ENCODE results near the gene RAB14.
A peak's percentile ranks its signal among the peaks of the same experiment; 100 is the strongest.

The RAB14 gene

DNA sequence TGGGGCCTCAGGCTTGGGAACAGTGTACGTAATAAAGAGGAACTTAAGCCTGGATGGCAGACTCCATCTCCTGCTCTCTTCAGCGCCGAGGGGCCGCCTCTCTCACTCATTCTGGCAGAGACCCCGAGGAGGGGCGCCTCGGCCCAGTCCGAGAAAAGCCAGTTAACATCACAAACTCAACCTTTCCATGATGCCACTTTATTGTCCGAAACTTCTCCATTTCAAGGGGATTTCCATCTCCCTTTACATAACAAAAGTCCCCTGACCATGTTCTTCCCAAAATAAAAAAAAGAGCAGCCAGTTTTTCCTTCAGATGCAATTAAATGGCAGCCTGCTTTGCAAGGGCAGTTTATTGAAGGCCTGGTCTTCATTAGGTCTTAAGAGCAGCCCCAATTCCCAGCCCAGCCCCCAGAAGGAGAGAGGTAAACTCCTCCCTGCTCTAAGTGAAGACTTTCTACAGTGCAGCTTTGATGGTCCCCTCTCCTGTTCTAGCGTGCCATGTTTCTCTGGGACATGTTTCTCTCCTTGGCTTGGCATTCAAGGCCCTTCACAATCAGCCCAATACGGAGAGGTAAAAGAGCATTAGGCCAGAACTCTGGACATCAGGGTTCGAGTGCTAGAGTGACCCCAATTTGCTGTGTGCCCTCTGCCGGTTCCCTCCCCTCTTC, 19.5 kb upstream of the RAB14 start:
- no peak for DNase-seq

DNA sequence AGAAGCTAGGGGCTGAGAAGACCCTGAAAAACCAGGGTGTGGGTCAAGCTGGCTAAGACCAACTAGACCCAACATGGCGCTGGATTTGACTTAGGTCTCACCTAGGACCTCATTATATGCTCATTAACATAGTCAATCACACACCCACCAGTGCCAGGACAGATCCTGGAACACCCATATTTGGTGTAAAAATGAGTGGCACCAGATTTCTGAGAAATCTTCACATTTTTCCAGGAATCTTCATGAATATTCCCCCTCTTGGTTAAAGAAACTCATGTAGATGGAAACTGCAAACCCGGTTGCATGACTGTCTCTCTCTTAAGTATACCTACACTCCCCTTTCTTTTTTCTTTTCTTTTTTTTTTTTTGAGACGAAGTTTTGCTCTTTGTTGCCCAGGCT, 17.9 kb upstream of the RAB14 start:
- intact Hi-C loops (cut with DNase I) = no loop called here
- no peak for DNase-seq

More for the DNA sequence above, 19.5 kb upstream of the RAB14 start:
- intact Hi-C loops (cut with DNase I) = no loop called here

DNA sequence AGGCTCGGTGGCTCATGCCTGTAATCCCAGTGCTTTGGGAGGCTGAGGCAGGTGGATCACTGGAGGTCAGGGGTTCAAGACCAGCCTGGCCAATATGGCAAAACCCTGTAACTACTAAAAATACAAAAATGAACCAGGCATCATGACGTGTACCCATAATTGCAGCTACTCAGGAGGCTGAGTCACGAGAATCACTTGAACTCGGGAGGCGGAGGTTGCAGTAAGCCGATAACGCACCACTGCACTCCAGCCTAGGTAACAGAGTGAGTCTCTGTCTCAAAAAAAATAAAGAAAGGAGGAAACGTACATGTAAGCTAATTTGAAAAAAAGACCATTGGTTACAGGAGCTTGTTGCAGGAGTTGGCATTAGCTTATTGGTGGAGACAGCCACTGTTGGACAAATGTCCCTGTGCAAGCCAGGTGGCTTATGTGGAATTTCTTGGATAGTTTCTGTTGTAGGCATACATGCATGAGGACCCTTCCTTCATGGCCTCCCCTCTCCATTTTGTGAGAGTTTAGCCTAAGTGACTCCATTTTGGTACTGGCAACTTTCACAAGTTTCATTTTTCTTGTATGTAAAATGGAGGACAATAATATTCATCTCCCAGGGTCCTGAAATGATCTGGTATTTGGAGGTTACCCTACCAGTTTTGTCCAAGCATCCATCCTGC, 16.8 kb upstream of the RAB14 start:
- intact Hi-C loops (cut with DNase I) = no loop called here
- no peak for DNase-seq

DNA sequence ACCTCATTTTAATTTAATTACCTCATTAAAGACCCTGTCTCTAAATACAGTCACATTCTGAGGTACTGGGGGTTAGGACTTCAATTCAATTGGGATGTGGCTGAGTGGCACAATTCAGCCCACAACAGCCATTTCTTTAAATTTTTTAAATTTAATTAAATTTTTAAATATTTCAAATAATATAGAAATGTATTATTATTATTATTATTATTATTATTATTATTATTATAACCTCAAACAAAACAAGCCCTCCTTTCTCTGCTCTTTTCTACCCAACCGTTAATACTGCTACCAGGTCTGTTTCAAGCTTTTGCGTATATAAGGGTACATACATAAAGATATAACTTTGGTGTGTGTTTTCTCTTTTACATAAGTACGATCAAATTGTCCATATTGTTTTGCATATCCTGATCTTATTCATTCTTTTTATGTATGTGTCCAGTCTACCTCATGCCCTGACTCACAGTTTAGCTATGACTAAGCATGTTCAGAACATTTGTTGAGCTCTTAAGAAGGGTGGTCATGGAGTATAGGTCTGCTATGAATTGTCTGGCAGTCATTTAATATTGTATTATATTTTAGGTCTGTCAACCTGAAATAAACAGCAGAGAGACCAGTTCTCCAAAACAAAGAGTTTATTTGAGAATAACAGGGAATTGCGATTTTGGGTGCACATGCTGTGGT, 16.1 kb upstream of the RAB14 start:
- intact Hi-C loops (cut with DNase I) = no loop called here
- no peak for DNase-seq

DNA sequence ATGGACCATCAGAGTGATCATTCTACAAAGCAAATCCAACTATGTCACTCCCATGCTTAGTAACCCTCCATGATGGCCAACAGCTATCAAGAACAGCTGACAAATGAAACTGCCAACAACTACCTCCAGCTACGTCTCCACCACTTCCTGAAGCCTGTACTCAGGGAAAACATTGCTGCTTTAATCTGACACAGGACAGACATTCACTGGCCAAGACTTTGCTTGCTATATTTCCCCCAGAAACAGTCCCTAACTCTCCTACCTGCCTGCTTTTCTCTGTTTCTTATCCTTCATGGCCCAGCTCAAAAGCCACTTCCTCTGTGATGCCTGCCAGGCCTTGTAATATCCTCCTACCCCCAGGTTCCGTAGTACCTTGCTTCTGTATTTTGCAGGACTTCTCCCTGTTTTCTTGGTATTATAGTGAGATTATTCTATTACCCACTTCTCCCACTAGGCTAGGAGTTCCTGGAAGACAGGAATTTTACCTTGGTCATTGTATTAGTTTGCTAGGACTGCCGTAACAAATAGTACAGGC, 14.7 kb upstream of the RAB14 start:
- no peak for DNase-seq
- intact Hi-C loops (cut with DNase I) = no loop called here

DNA sequence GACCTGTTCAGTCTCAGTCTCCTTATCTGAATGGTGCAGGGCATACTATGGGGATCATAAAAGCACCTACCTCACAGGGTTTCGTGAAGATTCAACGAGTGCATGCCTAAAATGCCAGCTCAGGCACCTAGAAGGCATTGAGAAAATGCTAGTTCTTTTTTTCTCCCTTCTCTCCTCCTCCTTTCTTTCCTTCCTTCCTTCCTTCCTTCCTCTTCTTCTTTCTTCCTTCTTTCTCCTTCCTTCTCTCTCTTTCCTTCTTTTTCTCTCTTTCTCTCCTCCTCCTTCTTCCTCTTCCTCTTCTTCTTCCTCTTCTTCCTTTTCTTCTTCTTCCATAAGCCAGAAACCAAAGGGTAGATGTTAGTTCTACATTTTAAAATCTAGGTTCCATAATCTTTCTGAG, 12.3 kb upstream of the RAB14 start:
- intact Hi-C loops (cut with DNase I) = loop anchor here (5.0 kb wide), 1 partner anchor 48 kb away; no protein-coding TSS in a partner anchor
- no peak for DNase-seq

DNA sequence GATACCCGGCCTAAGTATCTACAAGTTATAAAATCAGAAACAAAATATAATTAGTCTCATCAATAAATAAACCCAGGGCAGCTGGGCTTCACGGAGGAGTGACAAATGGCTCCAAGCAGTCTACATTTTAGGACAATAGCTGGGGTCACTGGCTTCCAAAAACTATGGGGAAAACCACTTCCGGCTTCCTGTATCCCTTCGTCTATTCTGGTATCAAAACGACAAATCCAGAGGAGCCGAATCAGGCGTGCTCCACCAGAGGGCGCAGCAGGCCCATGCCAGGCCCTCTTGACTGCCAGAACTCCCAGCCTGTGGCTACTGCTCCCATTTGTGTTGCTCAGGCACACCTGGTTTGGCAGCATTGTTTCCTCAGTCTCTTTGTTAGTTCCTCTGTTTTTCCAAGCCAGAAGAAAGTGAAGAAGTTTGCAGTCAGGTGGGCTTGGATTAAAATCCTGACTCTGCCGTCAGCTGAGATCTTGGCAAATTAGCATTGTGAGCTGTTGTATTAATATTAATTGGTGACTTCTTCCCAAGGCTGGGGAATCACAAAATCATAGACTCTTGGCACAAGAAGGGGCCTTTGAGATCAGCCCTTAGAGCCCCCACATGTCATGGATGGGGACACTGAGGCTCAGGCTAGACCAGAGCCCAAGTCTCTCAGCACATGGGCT, 11.6 kb upstream of the RAB14 start:
- intact Hi-C loops (cut with DNase I) = loop anchor here (1.0 to 5.0 kb wide), 4 partner anchors 49 to 187 kb away; no protein-coding TSS in a partner anchor
- peak; percentile 80 to 99 (median 94) for DNase-seq

DNA sequence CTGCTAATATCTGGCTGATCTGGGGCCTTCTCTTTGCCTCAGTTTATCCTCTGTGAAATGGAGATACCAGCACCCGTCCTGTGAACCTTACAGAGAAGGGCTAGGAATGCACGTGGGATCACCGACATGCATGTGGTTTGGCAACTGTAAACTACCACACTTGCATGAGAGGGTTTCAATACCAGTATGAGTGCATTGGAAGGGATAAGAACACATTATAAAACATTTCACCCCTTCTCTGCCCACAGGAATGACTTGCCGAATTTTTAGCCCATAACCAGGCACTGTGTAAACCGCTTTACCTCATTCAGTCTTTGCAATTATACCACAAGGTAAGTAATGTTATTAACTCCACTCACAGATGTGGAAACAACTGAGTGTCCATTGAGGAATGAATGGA, 8.9 kb upstream of the RAB14 start:
- intact Hi-C loops (cut with DNase I) = loop anchor here (5.0 kb wide), 1 partner anchor 52 kb away; no protein-coding TSS in a partner anchor

DNA sequence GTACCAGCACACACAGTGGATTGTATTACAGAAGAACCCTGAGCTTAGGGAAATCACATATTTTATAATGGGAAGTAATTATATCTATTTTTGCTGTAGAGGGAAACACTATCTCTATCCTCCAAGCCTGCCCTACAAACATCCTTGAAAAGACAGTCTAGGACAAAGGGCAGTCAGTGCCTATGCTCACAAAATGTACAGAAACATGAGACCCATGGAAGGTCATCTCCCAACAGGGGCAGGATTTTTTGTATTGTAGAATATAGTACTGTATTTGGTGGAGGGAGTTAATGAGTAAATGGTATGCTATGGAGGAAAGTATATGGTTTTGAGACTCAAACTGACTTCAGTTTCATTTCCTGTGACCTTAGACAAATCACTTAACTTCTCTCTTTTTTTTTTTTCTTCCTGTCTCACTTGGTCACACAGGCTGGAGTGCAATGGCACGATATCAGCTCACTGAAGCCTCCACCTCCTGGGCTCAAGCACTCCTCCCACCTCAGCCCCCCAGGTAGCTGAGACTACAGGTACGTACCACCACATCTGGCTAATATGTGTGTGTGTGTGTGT, 5.8 kb upstream of the RAB14 start:
- intact Hi-C loops (cut with DNase I) = loop anchor here (10.0 kb wide), 1 partner anchor 133 kb away; the partner anchor contains the start of gene CNTRL
- no peak for DNase-seq

More for the DNA sequence above, 8.9 kb upstream of the RAB14 start:
- no peak for DNase-seq

DNA sequence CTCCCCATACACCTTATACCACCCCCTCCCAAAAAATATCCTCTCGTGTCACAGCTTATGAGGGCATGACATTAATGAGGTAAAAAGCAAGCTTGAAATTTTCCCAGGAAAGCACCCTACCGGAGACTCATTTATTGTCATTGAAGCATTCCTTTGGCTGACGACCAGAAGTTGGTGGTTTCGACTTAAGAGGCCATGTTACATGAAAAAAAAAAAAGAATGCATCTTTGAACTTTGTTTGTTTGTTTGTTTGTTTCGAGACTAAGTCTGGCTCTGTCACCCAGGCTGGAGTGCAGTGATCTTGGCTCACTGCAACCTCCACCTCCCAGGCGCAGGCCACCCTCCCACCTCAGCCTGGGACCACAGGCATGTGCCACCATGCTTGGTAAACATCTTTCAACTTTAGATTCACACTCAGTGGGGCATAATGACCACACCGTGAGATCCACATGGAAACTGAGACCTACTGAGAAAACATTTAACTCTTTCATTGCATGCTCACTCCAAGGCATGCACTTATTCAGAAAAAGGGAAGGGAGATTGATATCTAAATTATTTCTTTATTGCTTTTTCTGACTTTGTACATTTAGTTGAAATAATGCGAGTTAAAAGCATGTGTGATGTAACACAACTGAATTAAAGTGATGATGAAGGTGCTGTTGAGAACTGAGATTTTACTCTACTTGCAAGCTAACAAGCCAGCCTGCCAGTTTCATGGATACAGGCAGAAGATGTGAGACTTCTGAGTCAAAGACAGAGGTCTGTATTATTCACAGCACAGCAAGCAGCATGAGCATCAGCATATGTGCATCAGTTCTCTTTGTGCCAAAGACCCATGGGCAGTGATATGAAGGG, 5.1 kb upstream of the RAB14 start:
- DNase-seq = no peak
- intact Hi-C loops (cut with DNase I) = loop anchor here (10.0 kb wide), 1 partner anchor 132 kb away; the partner anchor contains the start of gene CNTRL

DNA sequence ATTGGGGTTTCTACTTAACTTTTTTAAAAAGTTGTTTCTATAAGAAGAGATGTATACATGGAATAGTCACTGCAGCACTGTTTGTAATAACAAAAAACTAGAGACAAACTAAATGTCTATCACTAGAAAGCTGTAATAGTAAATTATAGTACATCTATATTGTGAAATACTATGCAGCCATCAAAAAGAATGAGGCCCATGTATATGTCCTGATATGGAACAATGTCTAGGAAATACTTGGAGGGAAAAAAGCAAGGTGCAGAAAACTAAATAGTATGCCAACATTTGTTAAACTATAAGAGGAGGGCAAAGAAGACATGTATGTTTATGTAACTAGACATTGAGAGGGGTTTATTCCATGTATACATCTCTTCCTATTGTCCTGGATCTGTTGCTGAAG, 2.9 kb upstream of the RAB14 start:
- intact Hi-C loops (cut with DNase I) = loop anchor here (10.0 kb wide), 1 partner anchor 130 kb away; the partner anchor contains the start of gene CNTRL
- no peak for DNase-seq

DNA sequence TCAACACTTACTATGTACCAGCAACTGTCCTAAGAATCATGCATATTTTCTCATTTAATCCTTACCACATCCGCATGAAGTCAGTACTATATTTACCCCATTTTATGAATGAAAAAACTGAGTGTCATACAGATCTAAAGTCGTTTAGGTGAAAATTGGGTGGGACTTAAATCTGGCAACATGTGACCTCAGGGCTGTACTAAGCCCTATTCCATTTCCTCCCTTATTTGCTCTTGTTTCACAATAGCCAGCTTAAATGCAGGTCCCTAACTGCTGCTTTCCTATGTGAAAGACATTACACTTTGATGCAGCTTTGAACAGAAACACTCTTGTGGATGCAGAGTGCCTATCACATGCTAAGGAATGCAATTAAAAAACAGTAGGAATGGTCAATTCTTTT, 2.5 kb upstream of the RAB14 start:
- intact Hi-C loops (cut with DNase I) = loop anchor here (10.0 kb wide), 1 partner anchor 129 kb away; the partner anchor contains the start of gene CNTRL
- no peak for DNase-seq

DNA sequence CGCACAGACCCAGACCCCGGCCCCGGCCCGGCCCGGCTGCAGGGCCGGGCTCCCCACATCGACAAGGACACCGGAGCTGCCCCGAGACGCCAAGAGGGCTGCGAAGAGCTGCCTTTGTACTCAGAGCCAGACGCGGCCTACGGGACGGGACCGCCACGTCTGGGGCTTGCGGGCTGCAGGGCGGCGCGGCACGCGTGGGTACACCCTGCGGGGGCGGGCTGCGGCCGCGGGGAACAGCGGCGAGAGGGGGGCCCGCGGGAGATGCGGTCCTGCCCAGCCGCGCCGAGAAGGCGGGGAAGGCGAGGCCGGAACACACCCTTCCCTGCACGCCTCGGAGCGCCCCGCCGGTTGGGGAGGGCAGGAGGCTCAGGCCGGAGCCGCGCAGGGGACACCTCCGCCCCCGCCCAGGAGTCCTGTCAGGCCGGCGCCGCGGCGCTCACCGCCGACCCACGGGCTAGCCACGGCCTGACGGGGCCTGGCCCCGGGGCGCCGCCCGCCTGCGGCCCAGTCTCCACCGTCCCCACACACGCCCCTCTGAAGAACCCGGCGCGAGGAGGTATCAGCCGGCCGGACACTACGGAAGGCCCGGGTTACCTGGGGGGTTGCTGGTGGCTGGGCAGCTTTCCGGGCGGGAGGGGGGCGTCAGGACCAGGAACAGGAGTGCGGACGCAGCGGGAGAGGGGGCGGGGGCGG, 478 bp downstream of the RAB14 start:
- peak in 7 of 10 donors; percentile 13 to 87 (median 44) for DNase-seq
- intact Hi-C loops (cut with DNase I) = loop anchor here (10.0 kb wide), 1 partner anchor 126 kb away; the partner anchor contains the start of gene CNTRL

DNA sequence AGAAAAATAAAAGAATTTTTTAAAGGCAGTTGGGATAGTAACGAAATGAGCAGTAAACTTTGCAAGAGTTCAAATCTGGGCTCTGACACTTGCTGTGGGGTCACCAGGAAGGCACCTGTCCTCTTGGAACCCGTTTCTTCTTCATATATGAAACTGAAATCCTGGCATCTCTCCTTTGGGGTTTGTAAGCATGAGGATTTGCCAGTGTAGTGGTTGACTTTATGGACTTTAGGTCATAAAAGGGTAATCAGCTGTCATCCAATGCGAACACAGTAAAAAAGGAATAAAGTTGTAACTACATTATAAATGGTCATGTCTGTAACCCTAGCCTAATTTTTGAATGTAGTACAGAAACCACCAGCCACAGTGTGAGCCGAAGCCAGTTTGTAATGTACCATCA, 1.3 kb downstream of the RAB14 start:
- intact Hi-C loops (cut with DNase I) = loop anchor here (10.0 kb wide), 1 partner anchor 126 kb away; the partner anchor contains the start of gene CNTRL
- no peak for DNase-seq

DNA sequence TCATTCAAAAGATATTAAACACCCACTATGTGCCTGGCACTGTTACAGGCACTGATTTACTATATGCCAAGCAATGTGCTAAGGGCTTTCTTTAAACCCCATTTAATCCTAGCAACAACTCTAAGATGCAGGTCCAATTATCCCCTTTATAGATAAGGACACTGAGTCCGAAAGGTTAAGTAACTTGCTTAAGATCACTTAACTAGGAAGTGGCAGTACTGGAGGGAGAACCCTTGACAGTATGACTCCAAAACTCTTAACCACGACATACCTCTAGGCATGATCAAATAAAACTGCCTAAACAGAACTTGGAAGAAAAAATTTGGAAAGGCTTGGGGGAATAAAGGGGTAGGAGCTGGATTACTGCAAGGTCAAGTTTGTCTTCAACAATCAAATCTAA, 1.7 kb downstream of the RAB14 start:
- intact Hi-C loops (cut with DNase I) = loop anchor here (10.0 kb wide), 1 partner anchor 125 kb away; the partner anchor contains the start of gene CNTRL

DNA sequence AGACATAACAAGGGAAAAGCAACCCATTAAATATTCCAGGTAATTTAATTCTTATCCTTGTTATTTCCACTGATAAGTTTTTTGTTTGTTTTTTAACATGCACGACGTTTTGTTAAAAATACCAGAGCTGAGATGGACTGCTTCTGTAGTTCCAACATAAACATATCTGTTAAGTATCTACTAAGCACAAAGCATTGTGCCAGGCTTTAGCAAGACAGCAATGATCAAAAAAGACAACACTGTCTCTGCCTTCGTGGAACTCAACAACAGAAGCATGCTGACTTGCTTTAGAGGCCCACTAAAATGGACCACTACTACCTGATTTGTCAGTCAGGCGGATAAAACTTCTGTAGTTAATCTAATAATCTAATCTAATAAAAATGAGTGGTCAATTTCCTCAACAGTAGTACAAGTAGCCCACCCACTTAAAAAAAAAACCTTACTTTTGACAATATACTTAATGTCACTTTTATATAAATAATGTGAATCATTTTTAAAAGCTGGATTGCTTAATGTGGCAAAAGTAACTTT, 3.1 kb downstream of the RAB14 start:
- no peak for DNase-seq
- intact Hi-C loops (cut with DNase I) = no loop called here

More for the DNA sequence above, 1.7 kb downstream of the RAB14 start:
- DNase-seq = no peak

DNA sequence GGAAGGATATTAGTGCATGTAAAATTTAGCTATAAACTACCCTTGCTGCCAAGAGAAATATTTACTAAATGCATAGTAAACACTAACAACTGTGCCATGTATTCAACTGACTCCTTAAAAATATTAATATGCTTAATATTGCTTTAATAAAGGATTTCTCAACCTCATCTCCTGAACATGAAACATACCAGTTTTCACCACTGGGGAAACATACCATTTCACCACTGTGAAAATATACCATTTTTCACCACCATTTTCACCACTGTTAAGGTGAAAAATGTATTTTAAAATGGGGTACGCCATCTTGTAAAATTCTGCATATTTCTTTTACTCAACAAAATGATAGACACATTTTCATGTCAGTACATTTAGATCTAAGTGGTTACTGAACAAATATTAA, 4.5 kb downstream of the RAB14 start:
- intact Hi-C loops (cut with DNase I) = no loop called here
- no peak for DNase-seq

DNA sequence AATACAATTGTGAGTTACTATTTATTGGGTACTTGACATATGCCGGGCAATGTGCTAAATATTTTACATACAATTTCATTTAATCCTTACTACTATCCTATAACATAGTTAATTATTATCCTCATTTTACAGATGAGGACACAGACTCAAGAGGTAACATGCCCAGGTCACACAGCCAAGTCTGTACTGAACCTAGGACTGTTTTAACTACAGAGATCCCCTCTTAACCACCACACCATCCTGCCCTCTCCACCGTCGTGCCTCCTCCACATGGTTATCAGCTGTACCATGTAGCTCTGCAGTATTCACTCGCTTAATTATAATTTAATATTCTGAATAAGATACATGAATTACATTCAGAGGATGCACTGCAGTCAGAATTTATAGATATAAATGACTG, 5.3 kb downstream of the RAB14 start:
- DNase-seq = no peak
- intact Hi-C loops (cut with DNase I) = no loop called here

All from posterior cingulate gyrus (tissue), 11 donors.